AG09309 (cell line): Measurements from ENCODE around the gene STAC2.

Source experiments
- DNase-seq: peaks from one replicate; pipeline ENCODE4 v3.0.0-alpha.2; 2010; ENCODE audit warnings: low read depth
- H3K4me3 ChIP-seq: 2 replicates; pipeline ENCODE4 v1.5.1; 2011; ENCODE audit warnings: mild to moderate bottlenecking, low read depth, low read length, moderate library complexity; ENCODE audit not compliant: control insufficient read depth
- TF ChIP-seq, protein P1 (sequence below): IDR thresholded peaks from 2 replicates; pipeline ENCODE4 v1.5.1; 2011; ENCODE audit warnings: mild to moderate bottlenecking, low read depth, low read length, inconsistent platforms; ENCODE audit not compliant: insufficient read depth, control insufficient read depth; ENCODE audit errors: missing control alignments

The STAC2 gene

DNA sequence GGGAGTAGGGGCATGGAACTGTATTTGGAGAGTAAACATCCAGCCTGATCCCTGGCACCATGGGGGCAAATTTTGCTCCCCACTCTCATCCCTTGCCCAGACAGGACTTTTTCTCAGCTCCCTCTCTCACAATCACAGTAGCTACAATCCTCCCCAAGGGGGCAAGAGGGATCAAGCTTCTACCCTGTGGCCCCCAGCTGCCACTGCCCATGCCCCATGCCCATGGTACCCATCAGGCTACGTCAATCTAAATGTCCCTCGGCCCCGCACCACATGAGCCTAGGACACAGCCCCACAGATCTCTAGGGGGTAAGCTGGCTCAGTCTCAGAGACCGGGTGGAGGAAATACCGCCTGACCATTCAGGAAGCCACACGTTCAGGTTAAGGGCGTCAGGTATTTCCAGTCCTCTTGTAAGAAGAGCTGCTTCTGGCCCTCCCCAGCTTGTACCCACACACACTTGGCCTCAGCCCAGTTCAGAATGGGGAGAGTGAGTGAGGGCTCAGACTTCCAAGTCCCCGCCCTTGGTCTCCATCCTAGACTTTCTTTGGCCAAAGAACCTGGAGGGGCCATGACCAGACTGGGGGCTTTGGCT lies 30.1 kb downstream of the STAC2 start:
- H3K4me3 ChIP-seq = peak overlapping the region; percentile 94
- DNase-seq = no peak

GRCh38 chr17:39194985-39195524 lies 30.7 kb downstream of the STAC2 start:
- DNase-seq = no peak
- TF ChIP-seq, protein P1, sequence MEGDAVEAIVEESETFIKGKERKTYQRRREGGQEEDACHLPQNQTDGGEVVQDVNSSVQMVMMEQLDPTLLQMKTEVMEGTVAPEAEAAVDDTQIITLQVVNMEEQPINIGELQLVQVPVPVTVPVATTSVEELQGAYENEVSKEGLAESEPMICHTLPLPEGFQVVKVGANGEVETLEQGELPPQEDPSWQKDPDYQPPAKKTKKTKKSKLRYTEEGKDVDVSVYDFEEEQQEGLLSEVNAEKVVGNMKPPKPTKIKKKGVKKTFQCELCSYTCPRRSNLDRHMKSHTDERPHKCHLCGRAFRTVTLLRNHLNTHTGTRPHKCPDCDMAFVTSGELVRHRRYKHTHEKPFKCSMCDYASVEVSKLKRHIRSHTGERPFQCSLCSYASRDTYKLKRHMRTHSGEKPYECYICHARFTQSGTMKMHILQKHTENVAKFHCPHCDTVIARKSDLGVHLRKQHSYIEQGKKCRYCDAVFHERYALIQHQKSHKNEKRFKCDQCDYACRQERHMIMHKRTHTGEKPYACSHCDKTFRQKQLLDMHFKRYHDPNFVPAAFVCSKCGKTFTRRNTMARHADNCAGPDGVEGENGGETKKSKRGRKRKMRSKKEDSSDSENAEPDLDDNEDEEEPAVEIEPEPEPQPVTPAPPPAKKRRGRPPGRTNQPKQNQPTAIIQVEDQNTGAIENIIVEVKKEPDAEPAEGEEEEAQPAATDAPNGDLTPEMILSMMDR = no peak
- no peak overlapping the region for H3K4me3 ChIP-seq

More for the DNA sequence above, 30.1 kb downstream of the STAC2 start:
- TF ChIP-seq, protein P1 = no peak

- no peak overlapping the region for H3K4me3 ChIP-seq
- TF ChIP-seq, protein P1 = peak; percentile 48
- no peak for DNase-seq
Measured at GRCh38 chr17:39194089-39194984, 31.4 kb downstream of the STAC2 start.

DNA sequence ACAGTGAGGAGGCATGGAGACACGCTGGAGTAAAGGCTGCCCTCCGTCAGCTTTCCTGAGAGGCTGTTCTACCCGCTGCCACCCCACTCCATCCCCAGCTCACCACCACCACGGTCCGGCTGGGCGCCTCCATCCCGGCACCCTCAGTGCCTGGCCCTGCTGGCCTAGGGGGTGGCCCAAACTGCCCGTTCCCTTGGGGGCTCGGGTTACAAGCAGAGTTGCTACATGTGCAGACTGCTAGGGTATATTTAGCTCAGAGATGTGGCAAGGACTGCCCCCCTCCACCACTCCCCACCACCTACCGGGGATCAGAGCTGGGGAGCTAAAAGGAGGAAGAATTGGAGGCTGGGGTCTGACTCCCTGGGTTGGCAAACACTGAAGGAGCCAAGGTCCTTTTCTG lies 32.4 kb downstream of the STAC2 start:
- DNase-seq = no peak
- TF ChIP-seq, protein P1 = no peak
- H3K4me3 ChIP-seq = no peak overlapping the region

GRCh38 chr17:39192901-39193300 lies 32.8 kb downstream of the STAC2 start:
- TF ChIP-seq, protein P1 = no peak
- no peak overlapping the region for H3K4me3 ChIP-seq
- no peak for DNase-seq

DNA sequence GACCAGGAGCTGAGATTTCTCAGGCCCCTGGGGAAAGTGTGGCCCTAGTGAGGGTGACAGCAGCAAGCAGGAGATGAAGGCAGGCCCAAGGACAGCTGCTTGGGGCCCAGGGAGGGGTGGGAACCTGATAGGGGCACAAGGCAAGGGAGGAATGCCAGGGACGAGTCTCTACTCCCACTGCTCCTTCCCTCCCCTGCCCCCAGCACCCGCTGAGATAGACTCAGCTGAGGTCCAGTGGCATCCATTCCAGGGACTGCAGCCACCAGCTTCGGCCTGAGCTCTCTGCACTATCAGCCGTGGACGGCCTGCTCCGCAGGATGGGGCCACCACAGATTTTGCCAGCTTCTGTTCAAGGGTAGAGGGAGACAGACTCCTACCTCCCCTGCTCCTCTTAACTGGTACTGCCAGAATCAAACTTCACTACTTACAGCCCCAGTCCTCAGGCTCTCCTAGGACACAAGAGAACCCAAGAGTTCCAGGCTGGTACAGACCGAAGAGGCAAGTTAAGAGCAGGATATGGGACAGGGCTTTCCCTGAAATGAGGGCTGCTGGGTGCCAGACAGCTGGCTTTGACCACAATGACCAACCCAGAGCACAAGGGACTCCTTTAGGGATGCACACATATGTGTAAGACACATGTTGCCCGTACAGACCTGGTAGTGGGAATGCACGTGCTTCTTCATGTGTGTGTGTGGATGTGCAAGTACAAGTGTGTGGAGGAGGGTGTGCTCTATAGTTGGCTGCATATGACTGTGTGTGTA lies 33.8 kb downstream of the STAC2 start:
- no peak overlapping the region for H3K4me3 ChIP-seq
- TF ChIP-seq, protein P1 = no peak
- DNase-seq = no peak
